ENCODE data around the gene CBX5.
"Not testable (repeated sequence)": the region's sequence is repeated elsewhere in the genome, so short reads cannot be mapped to it uniquely, and the experiment has no call there.

Gene CBX5

DNA sequence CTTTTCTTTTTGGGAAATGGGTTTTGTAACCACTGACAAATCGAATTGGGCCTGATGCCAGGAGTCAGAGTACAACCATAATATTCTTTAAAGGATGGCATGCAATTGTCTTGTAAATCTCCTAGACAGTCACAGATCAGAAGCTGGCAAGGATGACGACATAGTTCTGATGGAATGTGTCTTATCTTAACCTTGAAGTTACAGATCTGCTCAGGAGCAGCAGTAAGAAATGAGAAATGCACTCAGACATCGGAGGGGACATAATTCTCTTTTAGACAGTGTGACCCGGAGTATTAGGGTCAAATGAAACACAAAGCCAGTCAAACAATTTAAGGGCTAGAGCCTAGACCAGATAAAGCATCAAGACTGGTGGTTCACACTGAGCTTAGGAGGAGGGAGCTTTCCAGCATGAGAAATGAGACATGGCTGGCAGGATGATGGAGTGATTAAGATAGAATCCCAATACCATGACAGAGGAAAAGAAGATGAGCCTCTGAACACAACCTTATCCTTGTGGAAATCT, 17.5 kb downstream of the CBX5 start:
- no peak for DNase-seq

DNA sequence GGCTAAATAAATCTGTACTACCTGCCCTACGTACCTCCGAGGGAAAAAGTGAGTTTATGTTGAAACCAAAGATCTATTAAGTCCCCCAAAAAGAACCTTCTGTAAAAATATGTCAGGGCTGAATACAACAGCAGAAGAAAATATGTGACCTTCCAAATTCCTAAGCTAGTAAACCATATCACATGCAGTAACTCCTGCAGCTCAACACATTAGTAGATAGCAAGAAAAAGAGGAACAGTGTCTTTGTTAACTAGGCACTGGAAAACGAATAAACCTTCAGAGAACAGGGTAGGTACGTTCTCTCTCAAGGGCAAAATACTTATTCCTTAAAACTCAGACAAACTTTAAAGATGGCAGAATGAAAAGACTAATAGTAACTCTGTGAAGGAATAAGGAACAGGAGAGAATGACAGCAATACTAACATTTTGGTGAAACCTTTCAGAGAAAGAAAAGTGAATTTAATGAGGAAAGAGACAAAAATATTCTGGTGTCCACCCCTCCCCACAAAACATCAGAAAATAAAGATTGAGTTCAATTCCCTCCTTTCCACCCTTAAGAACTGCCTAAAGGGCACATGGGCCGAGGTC, 18.0 kb downstream of the CBX5 start:
- no peak for DNase-seq

DNA sequence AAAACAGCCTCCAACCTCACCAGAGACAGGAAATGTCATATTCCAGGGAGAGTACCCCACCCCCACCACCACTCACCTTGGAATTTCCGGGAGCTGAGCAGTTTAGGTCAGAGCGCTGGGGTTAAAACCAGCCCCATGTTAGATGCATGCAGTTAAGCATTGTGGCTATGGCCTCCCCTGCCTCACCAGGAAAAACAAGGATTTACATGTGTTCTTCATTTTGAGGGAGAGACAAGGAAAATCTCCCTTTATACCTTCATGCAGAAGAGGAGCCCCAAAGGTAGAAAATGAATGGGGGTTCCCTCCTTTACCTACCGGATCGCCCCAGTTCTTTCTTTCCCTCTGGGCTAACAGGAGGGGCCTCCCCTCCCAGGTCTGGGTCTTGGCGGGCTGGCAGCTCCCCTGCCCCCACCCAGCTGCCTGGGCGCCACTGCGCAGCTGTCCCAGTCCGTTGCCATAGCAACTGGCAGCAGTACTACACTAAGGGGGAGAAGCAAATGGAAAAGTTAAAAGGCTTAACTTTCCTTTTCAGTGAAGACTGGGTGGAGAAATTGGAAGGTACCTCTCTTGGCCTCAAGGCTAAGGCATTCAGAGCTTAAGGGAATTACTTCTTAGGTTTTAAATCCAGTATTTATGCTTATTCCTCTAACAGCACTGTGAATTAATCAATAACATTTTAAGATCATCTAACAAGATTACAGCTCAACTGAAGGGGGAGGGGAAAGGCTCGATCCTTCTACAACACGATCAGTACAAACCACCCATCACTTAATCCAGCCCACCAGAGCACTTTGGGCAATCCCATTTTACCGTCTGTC, 20.5 kb downstream of the CBX5 start:
- peak; percentile 88 for DNase-seq

DNA sequence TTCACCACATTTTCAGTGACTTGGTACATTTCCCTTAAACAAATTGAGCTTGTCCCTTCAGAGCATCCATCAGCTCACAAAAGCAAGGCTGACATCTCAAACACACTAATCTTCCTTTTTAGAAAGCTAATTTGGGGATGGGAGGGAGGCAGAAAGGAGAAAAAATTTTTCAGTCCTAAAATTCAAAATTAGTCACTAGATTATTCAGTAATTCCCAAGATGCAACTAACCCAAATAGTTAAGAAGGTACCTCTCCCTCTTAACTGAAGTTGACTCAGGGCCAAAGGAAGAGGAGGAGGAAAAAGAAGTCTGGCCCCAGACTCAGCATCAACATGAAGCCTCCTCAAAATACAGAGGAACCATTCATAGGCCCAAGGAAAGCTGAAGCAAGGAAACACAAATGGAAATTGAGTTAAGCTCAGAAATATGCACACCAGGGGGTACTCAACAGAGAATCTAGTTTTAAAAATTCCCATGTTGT, 21.7 kb downstream of the CBX5 start:
- no peak for DNase-seq

DNA sequence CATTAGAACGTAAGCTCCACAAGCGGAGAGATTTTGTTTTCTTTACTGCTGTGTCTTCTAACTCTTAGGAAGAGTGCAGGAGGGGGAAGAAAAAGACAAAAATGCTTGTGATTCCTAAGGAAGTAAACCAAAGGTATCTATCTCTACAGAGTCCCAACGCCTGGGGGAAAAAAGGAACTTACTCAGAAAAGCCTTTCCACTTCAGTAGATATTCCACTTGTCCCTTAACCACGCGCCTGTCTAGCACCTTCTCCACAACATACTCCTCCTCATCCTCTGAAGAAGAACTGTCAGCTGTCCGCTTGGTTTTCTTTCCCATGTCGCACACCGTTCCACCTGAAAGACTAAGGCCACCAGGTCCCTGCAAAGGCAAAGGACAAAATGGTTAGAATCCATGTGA, 22.6 kb downstream of the CBX5 start:
- DNase-seq: no peak

DNA sequence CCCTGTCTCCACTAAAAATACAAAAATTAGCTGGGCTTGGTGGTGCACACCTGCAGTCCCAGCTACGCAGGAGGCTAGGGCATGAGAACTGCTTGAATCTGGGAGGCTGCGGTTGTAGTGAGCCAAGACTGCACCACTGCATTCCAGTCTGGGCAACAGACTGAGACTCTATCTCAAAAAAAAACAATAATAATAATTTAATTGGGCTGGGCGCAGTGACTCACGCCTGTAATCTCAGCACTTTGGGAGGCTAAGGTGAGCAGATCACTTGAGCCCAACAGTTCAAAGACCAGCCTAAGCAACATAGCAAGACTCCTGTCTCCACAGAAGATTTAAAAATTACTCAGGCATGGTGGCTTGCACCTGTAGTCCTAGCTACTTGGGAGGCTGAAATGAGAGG, 26.7 kb downstream of the CBX5 start:
- DNase-seq: no peak

DNA sequence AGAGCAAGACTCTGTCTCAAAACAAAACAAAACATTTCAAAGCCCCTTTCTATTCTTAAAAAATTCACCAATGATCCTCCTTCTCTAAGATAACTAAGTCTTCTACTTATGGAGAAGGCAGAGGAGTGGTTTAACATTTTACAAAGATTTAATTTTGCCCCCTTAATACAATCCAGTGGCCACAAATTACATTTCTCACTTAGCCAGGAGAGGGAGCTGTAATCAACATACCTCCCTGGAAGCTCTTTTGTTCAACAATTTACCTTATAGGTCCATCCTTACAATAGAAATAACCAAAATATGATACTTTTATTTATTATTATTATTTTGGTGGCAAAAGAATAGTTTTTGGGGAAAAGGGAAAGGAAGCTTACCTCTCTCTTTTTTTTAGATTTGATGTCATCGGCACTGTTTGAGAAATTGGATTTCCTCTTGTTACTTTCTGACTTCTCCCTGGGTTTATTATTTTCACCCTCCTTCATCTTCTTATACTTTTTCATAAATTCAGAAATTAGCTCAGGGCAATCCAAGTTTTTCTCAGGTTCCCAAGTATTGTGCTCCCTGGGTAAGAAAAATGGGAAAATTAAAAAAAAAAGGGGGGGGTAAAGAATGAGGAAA, 28.1 kb downstream of the CBX5 start:
- peak; percentile 51 for DNase-seq

DNA sequence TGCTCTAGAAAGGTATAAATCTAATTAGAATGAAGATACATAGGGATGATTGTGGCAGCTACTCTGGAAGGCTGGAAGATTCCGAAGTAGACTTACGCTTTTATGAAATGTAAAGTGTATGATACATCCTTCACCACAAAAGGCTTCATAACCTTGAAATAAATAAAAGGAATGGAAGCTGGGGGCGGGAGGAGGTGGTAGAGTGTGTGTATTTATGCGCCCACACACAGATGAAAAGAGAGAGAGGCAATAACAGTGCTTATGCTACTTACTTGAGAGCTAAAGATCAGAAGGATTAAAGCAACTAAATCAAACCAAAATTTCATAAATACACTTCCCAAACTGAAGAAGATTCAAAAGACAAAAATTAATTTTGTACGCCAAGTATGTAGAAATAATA, 30.4 kb downstream of the CBX5 start:
- DNase-seq: no peak

DNA sequence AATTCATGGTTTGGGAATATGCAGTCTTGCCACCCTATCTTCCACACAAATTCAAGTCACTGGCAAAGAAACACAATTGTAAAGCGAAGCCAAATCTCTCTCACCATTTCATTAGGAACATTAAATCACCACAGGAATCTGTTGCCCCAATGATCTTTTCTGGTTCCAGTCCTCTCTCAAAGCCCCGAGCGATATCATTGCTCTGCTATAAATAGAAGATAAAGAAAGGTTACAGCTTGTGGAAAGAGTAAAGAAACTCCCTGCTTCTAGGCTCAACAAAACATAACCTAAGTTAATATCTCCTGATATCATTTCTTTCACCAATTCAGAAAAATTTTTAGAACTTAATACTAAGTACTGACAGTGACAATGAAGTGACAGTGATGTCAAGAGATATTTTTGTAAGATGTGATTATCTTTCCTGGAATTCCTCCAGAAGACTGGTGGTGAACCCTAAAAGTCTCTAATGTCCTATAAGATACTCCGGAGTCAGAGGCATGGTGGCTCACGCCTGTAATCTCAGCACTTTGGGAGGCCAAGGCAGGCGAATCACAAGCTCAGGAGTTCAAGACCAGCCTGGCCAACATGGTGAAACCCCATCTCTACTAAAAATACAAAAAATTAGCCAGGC, 33.8 kb downstream of the CBX5 start:
- DNase-seq: no peak

DNA sequence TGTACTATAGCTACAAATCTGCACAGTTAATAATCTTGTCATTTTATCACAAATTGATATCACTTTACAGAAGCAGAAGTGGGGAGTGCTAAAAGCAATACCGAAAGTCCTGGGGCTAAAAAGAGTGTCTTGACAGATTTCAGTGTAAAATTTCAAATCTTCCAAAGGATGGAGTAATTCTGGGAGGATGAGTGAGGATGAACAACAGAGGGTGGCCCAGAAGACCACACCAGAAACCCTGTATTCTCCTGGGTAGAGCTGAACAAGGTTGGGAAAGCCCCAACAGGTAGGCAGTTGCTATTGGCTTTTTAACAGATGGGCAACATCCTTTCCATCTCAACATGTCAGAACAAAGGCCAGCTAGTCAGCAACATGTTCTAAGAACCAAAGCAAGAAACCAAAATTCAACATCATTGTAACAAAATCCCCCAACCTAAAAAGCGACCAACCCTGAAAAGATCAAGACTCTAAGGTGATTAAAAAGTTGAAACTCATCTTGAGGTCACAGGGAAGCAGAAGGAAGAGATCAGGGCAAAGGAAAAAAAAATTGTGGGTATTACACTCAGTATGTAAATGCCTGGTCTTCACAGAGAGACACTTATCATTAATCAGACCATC, 38.8 kb downstream of the CBX5 start:
- no peak for DNase-seq

DNA sequence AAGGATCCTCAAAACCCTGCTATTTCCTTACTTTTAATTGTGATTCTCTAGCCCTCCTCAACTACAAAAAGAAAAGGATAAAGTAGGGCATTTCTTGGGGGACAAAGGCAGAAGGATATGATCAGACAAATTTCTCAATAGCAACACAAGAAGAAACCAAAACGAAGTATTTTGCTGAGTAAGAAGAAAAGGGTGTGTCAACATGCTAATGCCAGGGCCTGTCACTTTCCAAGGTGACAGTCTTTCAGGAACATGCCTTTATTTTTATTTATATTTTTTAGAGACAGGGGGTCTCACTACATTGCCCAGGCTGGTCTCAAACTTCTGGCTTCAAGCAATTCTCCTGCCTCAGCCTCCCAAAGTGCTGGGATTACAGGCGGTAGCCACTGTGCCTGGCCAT, 39.8 kb downstream of the CBX5 start:
- no peak for DNase-seq

DNA sequence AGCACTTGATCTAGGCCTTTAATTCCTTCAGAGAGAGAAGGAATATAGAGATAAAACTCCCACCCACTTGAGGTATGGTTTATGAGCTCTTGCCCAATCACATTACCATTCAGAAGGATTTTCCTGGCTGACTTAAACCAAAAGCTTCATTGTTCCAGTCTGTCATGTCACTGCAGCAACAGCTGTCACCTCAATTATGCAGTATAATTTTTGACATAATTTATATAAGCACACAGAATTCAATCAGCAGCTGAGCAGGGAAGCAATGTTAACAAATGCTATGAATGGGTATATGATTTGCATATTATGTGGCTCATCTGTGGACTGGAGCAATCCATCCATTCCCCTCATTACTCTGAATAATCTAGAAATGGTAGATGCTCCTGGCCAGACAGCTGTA, 40.3 kb downstream of the CBX5 start:
- DNase-seq: no peak

DNA sequence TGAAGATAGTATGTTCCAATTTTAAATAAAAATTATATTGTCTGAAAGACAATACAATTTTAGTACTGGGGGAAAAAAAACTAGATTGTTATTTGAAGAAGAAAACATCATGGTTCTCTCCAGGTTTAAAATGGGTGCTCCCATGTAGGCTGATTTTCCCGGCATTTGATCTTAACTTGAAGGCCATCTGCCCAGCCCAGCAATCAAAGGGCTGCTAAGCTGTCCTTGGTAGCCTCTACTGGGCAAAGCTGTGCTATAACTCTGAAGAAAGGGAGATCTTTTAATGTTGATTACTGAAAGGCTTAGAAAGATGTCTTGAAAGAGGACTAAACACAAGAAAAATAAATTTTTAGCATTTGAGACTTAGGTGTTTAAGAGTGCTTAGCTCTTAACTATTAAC, 41.4 kb downstream of the CBX5 start:
- no peak for DNase-seq

DNA sequence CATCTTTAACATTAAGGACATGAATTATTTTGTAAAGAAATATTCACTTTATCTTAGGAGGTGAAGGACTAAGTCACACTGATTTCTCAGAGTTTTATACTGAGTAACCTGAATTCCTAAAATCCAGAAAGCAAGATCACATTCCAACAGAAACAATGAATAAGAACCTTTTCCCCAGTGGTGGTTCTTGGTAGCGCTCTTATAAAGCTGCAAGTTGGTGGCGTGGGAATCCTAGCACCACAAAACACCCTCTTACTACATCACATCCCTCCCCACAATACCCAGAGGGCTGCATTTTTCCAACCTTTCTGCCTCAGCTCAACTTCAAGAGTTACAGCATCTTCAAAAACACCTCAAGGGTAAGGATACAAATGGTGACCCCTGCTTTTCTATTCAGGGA, 47.1 kb downstream of the CBX5 start:
- no peak for DNase-seq

DNA sequence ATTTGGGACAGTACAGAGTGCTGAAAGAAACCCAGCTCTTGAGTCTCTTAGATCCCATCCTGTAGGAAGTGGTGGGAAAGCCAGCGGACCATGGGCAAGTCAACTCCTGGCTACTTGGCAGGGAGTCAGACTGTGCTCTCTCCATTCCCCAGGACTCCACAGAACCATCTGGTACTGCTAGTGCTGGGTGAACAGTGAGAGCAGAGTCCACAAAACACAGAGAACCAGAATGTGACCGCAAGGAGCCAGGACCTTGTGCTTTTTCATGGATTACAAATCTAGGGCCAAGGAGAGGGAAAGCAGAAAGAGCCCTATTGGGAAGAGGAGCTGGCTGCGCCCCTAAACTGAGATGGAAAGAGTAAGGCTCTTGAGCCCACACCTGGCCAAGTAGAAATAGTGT, 48.7 kb downstream of the CBX5 start:
- DNase-seq: not testable (repeated sequence)

DNA sequence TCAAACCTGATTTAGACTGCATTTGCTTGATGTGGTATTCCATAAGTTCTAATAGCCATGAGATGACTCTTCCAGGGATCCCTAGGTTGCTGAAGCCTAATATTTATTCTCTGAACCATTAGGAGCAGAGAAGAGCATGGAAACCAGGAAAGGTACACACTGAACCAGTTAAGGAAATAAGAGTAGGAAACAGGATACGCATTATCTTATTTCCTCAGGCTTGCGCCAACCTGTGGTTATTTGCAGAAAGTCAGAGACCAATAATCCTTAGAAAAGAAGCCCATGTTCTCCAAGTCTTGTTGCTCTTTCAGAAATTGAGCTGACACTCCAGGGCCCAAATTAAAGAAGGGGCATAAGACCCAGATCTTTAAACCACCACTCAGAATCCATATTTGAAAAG, 49.4 kb downstream of the CBX5 start:
- no peak for DNase-seq

DNA sequence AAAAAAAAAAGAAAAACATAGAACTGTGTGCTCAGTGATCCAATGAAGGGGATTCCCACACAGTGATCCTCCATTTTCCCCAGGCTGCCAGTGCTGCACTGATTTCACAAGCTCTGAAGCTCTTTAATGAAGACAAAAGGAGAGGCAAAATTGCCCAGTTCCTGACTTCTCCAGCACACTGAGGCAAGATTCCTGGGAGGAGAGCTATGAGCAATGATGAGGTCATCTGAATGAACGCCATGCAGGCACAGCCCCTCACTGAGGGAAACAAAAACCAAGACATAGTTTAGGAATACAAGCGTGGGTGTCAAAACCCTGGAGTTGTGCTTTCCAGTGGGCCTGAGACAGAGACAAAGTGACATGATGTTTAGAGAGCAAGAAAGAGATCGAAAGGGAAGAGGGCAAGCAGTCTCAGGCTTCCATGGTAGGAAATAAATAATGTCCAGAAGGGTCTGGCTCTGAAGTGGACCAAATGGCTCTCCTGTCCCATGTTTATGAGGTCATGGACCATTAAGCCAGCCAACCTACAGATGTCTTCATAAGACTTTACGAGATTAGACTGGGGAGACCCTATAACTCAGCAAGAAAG, 50.2 kb downstream of the CBX5 start:
- no peak for DNase-seq

DNA sequence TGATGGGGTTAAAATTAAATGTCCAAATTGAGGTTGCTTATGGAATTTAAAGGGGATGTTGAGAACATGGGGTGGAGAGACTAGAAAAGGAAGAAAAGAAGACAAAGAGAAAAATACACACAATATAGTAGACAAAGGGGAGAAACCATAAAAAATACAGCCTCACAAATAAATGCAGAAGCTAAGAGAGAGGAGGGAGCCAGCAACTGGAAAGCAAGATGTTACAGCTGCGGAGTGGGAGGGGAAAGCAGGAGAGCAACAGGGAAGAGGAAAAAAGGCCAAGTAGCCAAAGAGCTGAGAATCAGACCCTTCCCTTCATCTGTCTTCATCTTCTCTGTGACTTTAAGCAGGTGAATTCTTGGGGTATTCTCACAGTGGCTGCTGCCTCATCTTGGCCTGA, 51.5 kb downstream of the CBX5 start:
- no peak for DNase-seq

DNA sequence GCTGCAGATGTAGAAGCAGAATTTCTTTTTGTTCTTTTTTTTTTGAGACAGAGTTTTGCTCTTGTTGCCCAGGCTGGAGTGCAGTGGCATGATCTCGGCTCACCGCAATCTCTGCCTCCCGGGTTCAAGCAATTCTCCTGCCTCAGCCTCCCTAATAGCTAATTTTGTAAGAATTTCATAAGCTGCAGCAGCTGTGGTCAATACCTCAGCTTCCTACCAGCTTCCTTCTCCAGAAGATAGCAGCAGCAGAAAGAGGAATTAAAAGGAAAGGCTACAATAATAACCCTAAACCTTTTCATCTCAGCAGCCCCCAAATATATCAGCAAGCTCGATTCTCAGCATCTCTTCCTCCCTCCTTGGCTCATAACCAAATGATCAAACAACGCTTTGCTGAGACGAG, 52.0 kb downstream of the CBX5 start:
- DNase-seq: not testable (repeated sequence)

DNA sequence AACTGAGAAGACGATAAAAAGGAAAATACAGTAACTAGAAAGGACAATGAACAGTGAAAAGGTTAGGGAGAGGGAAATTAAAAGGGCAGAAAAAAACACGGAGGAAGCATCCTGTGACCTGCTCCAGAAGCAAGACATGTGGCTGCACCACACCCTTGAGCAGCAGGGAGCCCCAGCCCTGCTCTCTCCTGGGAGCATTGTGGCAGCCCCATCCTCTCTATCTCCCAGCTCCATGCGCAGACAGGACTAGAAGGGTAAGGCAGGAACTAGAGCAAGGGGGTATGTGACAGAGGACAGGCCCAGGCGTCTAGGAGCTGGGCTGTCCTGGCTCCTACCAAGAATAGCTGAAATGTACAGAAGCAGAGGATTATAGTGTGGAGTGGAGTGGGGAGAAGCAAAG, 52.5 kb downstream of the CBX5 start:
- no peak for DNase-seq

DNA sequence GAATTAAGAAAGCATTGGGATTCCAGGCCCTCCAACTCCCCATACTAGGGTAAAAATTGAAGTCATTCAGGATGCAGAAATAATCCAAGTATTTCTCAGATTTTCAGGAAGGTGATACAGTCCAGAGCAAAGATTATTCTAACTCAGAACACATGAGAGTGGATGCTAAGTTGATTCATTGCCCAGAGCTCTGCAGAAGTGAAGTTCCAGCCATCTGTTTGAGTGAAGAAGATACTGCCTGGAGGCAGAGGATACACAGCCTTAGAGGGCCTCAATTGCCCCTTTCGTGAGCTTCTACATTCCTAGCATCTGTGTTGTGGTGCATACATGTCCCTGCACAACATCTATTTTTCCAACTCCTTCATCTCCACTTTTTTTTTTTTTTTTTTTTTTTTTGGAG, 54.3 kb downstream of the CBX5 start:
- DNase-seq: no peak

DNA sequence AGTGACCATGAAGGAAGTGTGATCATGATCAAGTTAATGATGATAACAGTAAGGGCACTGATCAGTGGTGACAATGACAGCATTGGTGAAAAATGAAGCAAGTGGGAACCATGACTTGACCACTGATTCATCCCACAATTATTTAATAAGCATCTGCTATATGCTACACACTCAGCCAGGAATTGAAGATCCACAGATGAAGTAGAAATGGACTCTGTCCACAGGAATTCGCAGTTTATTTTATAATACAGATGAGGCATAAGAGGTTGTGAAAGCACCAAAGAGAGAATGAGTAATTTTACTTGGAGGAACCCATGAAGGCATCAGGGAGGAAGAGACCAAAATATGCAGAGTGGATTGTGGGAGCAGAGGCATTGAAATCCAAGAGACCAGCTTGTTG, 57.3 kb downstream of the CBX5 start:
- DNase-seq: no peak
